GM10847 (cell line): ENCODE measurements around the gene P2RY14.

ENCODE experiments used
- POLR2A ChIP-seq: IDR thresholded peaks from 2 replicates; pipeline ENCODE4 v1.6.1; 2011; ENCODE audit not compliant: insufficient read length; ENCODE audit errors: extremely low read depth

The P2RY14 gene

GRCh38 chr3:151197981-151198767 is 80.2 kb downstream of the P2RY14 start:
- no peak for TF ChIP-seq POLR2A

- TF ChIP-seq POLR2A: no peak
These were observed 81.1 kb downstream of the P2RY14 start for GRCh38 chr3:151197228-151197627.

GRCh38 chr3:151196434-151196833 is 81.9 kb downstream of the P2RY14 start:
- no peak for TF ChIP-seq POLR2A

GRCh38 chr3:151195826-151196225 is 82.5 kb downstream of the P2RY14 start:
- no peak for TF ChIP-seq POLR2A

GRCh38 chr3:151192545-151192944 is 85.8 kb downstream of the P2RY14 start:
- TF ChIP-seq POLR2A: no peak

- no peak for TF ChIP-seq POLR2A
These were observed 87.2 kb downstream of the P2RY14 start for GRCh38 chr3:151191095-151191494.

GRCh38 chr3:151183265-151183671 is 95.1 kb downstream of the P2RY14 start:
- no peak for TF ChIP-seq POLR2A

GRCh38 chr3:151182349-151183079 is 95.8 kb downstream of the P2RY14 start:
- no peak for TF ChIP-seq POLR2A

GRCh38 chr3:151178208-151178845 is 100.0 kb downstream of the P2RY14 start:
- TF ChIP-seq POLR2A: no peak

- no peak for TF ChIP-seq POLR2A
These were observed 102.4 kb downstream of the P2RY14 start for GRCh38 chr3:151175952-151176351.

- TF ChIP-seq POLR2A: no peak
These were observed 104.0 kb downstream of the P2RY14 start for GRCh38 chr3:151174351-151174750.

GRCh38 chr3:151171145-151171757 is 107.1 kb downstream of the P2RY14 start:
- no peak for TF ChIP-seq POLR2A

- no peak for TF ChIP-seq POLR2A
These were observed 108.9 kb downstream of the P2RY14 start for GRCh38 chr3:151169262-151169947.

- no peak for TF ChIP-seq POLR2A
These were observed 109.9 kb downstream of the P2RY14 start for GRCh38 chr3:151168269-151169094.
